ENCODE results near the gene KY. TPM values are rescaled to one million over a fixed set of nuclear protein-coding genes. Genes with fewer than 3 reads are reported as not detected.

KY gene
- total and polyA plus RNA-seq, 2 of the 8 experiments (the other 6 are each of a cell fraction or from before 2014, with no cell fraction given), result not detected

DNA sequence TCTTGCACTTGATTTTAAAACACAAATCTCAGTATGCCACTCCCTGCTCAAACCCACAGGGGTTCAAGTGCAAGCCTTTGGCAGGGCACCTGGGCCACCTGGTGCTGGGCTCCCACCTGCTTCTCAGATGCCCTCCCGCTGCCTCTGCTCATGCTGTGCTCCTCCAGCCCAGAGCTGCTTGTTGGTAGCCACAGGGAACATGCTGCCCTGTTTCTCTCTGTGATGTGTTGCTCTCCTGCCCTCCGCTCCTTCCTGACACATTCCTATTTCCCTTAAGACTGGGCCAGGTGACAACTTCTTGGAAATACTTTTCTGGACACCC lies 27.1 kb upstream of the KY start:
- Histone ChIP-seq H3K4me3 (ENCODE audit: extremely low read depth in 1 of 4, insufficient read depth in 2 of 4, low read depth in 3 of 4, low read length in 4 of 4) (no peak overlapping the region), H4K5ac (ENCODE audit: insufficient read length, low read depth, low read length) (no peak overlapping the region), H3K14ac (ENCODE audit: insufficient read length) (no peak overlapping the region), H4K8ac (ENCODE audit: extremely low read depth, insufficient read depth, low read length) (no peak overlapping the region), H2BK15ac (ENCODE audit: low read length) (no peak overlapping the region; the same call in 1 of the 2 replicates), H3K27ac (ENCODE audit: low read depth, low read length) (no peak overlapping the region), H2BK20ac (ENCODE audit: low read length) (no peak overlapping the region), H2AFZ (ENCODE audit: low read length) (no peak overlapping the region), H3K9ac (replicated peaks in 1 of 4; ENCODE audit: extremely low read depth in 1 of 4, low read depth in 3 of 4, low read length in 3 of 4) (no peak overlapping the region), H3K56ac (replicated peaks; ENCODE audit: insufficient read length, low read depth, low read length) (no peak overlapping the region), H3K27me3 (replicated peaks in 1 of 4; ENCODE audit: control insufficient read depth in 3 of 4, extremely low read depth in 1 of 4, insufficient read depth in 3 of 4, low read length in 3 of 4) (peaks cover 0 to 2% (median 0%) of the 10 kb centered on the region in 4 experiments; a peak in 3 of 7 replicates), H3K4ac (replicated peaks; ENCODE audit: insufficient read length, low read depth, low read length) (no peak overlapping the region), H2BK12ac (ENCODE audit: low read depth, low read length) (no peak overlapping the region), H3K9me3 (ENCODE audit: insufficient read depth in 2 of 2, low read depth in 1 of 2, low read length in 1 of 2) (peaks cover 4 to 5% of the 10 kb centered on the region in 2 experiments; a peak in 1 of 4 replicates), H3K79me1 (ENCODE audit: low read depth, low read length) (no peaks in the 10 kb centered on the region; the same call in 1 of the 2 replicates), H4K20me1 (replicated peaks in 1 of 2; ENCODE audit: control insufficient read depth in 1 of 2, insufficient read depth in 2 of 2, low read length in 2 of 2) (no peaks in the 10 kb centered on the region), H3K18ac (ENCODE audit: extremely low read depth, low read length) (no peak overlapping the region), H2BK120ac (replicated peaks; ENCODE audit: low read depth, low read length) (no peak overlapping the region), H2AK5ac (ENCODE audit: low read depth, low read length) (no peak overlapping the region), H3K23me2 (ENCODE audit: low read depth, low read length) (no peaks in the 10 kb centered on the region), H3K79me2 (ENCODE audit: control insufficient read depth in 1 of 2, insufficient read depth in 2 of 2, low read length in 2 of 2) (no peaks in the 10 kb centered on the region), H3K4me2 (ENCODE audit: insufficient read depth in 1 of 2, low read depth in 2 of 2, low read length in 2 of 2) (no peak overlapping the region), H3K4me1 (replicated peaks in 1 of 4; ENCODE audit: control insufficient read depth in 3 of 4, insufficient read depth in 4 of 4, low read length in 3 of 4) (no peaks in the 10 kb centered on the region), H4K91ac (replicated peaks; ENCODE audit: insufficient read length, low read length) (no peak overlapping the region), H2BK5ac (ENCODE audit: low read depth, low read length) (no peak overlapping the region), H3K36me3 (ENCODE audit: control insufficient read depth in 2 of 4, insufficient read depth in 4 of 4, low read length in 3 of 4) (no peaks in the 10 kb centered on the region), H3K23ac (ENCODE audit: insufficient read length) (no peak overlapping the region)
- POLR2A ChIA-PET (ENCODE audit: partially characterized antibody), result no interaction called here
- FAIRE-seq (no peak), DNase-seq (ENCODE audit: low read depth in 1 of 2, low spot score in 2 of 2) (no peak)
- 95% methylated on average over 2 of the region's 2 CpGs; no CpG with 5 or more reads in 1 of the 2 experiments for WGBS, 2 experiments (ENCODE audit: extremely low coverage in 1 of 2, insufficient coverage in 1 of 2, insufficient read length in 1 of 2, insufficient replicate concordance in 2 of 2, low coverage in 1 of 2, low lambda C conversion rate in 2 of 2, missing lambda C conversion rate in 1 of 2)
- CTCF ChIA-PET (ENCODE audit: partially characterized antibody), result interaction anchor here (0.6 to 5.3 kb wide), 38 partner anchors 10 to 967 kb away, joined by 3 to 57 read pairs (median 5); partner anchors contain the start of genes EPHB1 and KY
- TF ChIP-seq, protein P1, sequence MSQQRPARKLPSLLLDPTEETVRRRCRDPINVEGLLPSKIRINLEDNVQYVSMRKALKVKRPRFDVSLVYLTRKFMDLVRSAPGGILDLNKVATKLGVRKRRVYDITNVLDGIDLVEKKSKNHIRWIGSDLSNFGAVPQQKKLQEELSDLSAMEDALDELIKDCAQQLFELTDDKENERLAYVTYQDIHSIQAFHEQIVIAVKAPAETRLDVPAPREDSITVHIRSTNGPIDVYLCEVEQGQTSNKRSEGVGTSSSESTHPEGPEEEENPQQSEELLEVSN (IDR thresholded peaks at IDR 0.05), result no peak
- TF ChIP-seq SAP30 (IDR thresholded peaks at IDR 0.05; ENCODE audit: insufficient read depth, insufficient replicate concordance, low read length) (no peak), GTF2F1 (IDR thresholded peaks at IDR 0.05; ENCODE audit: borderline replicate concordance, low read depth, low read length) (no peak), SIX5 (IDR thresholded peaks at IDR 0.05; ENCODE audit: low read depth, low read length) (no peak), FOSL1 (IDR thresholded peaks at IDR 0.05; ENCODE audit: insufficient read depth, low read depth, low read length) (no peak), ATF2 (IDR thresholded peaks at IDR 0.05; ENCODE audit: low read length) (no peak), ASH2L (IDR thresholded peaks at IDR 0.05; ENCODE audit: low read length) (no peak), CREB1 (IDR thresholded peaks at IDR 0.05) (no peak), RFX5 (IDR thresholded peaks at IDR 0.05; ENCODE audit: borderline replicate concordance, low read depth, low read length) (no peak), POLR2A (IDR thresholded peaks at IDR 0.05; ENCODE audit: control extremely low read depth in 1 of 2, low read depth in 2 of 2, low read length in 2 of 2) (no peak), BRCA1 (IDR thresholded peaks at IDR 0.05; ENCODE audit: low read depth, low read length) (no peak)
- TF ChIP-seq, protein P2, sequence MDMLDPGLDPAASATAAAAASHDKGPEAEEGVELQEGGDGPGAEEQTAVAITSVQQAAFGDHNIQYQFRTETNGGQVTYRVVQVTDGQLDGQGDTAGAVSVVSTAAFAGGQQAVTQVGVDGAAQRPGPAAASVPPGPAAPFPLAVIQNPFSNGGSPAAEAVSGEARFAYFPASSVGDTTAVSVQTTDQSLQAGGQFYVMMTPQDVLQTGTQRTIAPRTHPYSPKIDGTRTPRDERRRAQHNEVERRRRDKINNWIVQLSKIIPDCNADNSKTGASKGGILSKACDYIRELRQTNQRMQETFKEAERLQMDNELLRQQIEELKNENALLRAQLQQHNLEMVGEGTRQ (IDR thresholded peaks at IDR 0.05; ENCODE audit: low read length), result no peak

All from H1 (cell line).